Testis (tissue), 3 donors: ENCODE results near the gene SLC4A8. TPM values are rescaled to one million over a fixed set of nuclear protein-coding genes. Genes with fewer than 3 reads are reported as not detected.

Experiments
- DNase-seq: peaks from one replicate; pipeline ENCODE4 v3.0.0-alpha.2; 2019
- H3K27ac ChIP-seq, 2 donors: fragments of 200-600 bp; sonication (generic); one replicate each; pipeline ENCODE4 v1.5.1; 2019
- H3K27me3 ChIP-seq: fragments of 200-600 bp; sonication (generic); one replicate; pipeline ENCODE4 v1.5.1; 2019
- H3K36me3 ChIP-seq: fragments of 200-600 bp; sonication (generic); one replicate; pipeline ENCODE4 v1.5.1; 2017; ENCODE audit warnings: low read depth; ENCODE audit errors: missing control alignments
- H3K4me1 ChIP-seq: fragments of 200-600 bp; sonication (generic); one replicate; pipeline ENCODE4 v1.5.1; 2019
- H3K4me3 ChIP-seq, 2 donors: fragments of 200-600 bp; sonication (generic); one replicate each; pipeline ENCODE4 v1.5.1; 2017 to 2019
- H3K9me3 ChIP-seq: fragments of 200-600 bp; sonication (generic); one replicate; pipeline ENCODE4 v1.5.1; 2017
- POLR2A ChIP-seq: fragments of 450-650 bp; IDR thresholded peaks from one replicate; pipeline ENCODE4 v1.6.1; 2017; ENCODE audit warnings: antibody characterized with exemption, mild to moderate bottlenecking, moderate library complexity
- WGBS, 2 donors: methylation state at CpG; one replicate each; pipeline ENCODE4 v1.1.5; 2018; 5-methylcytosine and 5-hydroxymethylcytosine counted together
- intact Hi-C: fragments of 100-400 bp; cut with DNase I; formaldehyde crosslinking; loops from one replicate; pipeline ENCODE4 v1.15.1; 2023; ENCODE audit warnings: low total_unique reads
- polyA plus RNA-seq: library from polyadenylated mRNA; stranded (reverse); fragments of 350-450 nt; fragmentation: Illumina TruSeq; extraction: RNeasy Lipid Tissue Mini Kit (QIAGEN cat#74804); gene quantifications from one replicate; pipeline ENCODE4 v1.2.3, GENCODE V29; 2014; ENCODE audit warnings: low read depth, low replicate concordance; ENCODE audit not compliant: insufficient read depth
- total RNA-seq, 2 donors: library from RNA; depleted of rRNA; stranded (reverse); fragments of >200 nt; gene quantifications; one replicate each; pipeline ENCODE4 v1.2.3, GENCODE V29; 2016
- TF ChIP-seq, protein P1 (sequence below), 3 experiments: fragments of 450-650 bp in 2 of 3; fragments of 200-600 bp in 1 of 3; sonication (generic) in 1 of 3; IDR thresholded peaks; one replicate each; pipeline ENCODE4 v1.5.1; 2016 to 2019; ENCODE audit warnings: antibody characterized with exemption in 3 of 3, mild to moderate bottlenecking in 2 of 3, moderate library complexity in 1 of 3

SLC4A8 gene
- total and polyA plus RNA-seq, 3 donors from 2014 or later: 52.7 to 78.6 (median 63.7) TPM

DNA sequence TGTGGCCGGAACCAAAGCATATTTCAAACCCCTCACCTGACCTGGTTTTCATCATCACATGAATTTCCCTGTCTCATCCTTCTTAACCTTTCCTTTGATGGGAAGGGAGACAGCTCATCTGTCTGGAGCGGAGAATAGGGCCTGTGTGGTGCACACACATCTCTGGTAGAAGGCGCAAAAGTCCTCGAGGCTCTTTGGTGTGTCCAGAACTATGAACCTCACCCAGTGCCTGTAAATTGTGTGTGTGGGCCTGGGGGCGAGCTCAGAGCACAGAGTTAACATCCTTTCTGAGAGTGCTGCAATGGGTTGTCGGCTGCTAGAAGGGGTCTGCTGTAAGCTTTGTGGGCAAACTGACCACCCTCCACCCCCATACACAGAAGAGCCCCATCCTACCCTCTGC lies 34.2 kb upstream of the SLC4A8 start:
- Histone ChIP-seq H3K27ac (no peak overlapping the region), H3K4me1 (no peaks in the 10 kb centered on the region), H3K9me3 (no peaks in the 10 kb centered on the region), H3K36me3 (no peaks in the 10 kb centered on the region), H3K4me3 (no peak overlapping the region), H3K27me3 (no peaks in the 10 kb centered on the region)
- no peak for DNase-seq
- intact Hi-C loops: no loop called here
- 76 to 82% methylated on average over 4 to 6 of the region's 6 CpGs for WGBS, 2 donors
- no peak for TF ChIP-seq POLR2A
- TF ChIP-seq, protein P1, sequence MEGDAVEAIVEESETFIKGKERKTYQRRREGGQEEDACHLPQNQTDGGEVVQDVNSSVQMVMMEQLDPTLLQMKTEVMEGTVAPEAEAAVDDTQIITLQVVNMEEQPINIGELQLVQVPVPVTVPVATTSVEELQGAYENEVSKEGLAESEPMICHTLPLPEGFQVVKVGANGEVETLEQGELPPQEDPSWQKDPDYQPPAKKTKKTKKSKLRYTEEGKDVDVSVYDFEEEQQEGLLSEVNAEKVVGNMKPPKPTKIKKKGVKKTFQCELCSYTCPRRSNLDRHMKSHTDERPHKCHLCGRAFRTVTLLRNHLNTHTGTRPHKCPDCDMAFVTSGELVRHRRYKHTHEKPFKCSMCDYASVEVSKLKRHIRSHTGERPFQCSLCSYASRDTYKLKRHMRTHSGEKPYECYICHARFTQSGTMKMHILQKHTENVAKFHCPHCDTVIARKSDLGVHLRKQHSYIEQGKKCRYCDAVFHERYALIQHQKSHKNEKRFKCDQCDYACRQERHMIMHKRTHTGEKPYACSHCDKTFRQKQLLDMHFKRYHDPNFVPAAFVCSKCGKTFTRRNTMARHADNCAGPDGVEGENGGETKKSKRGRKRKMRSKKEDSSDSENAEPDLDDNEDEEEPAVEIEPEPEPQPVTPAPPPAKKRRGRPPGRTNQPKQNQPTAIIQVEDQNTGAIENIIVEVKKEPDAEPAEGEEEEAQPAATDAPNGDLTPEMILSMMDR (IDR thresholded peaks at IDR 0.05): no peak

- no peaks in the 10 kb centered on the region for H3K9me3 ChIP-seq
- H3K4me1 ChIP-seq: no peaks in the 10 kb centered on the region
- intact Hi-C loops: no loop called here
- TF ChIP-seq POLR2A: no peak
- TF ChIP-seq, protein P1 (IDR thresholded peaks at IDR 0.05): no peak
- peak overlapping the region in 1 of 2 donors; percentile 60 for H3K4me3 ChIP-seq
- DNase-seq: no peak
- 4 to 23% methylated on average over 4 to 8 of the region's 8 CpGs for WGBS, 2 donors
- H3K27ac ChIP-seq: no peak overlapping the region
- no peaks in the 10 kb centered on the region for H3K27me3 ChIP-seq
- H3K36me3 ChIP-seq: no peaks in the 10 kb centered on the region
Measured at GRCh38 chr12:51390891-51391282, 33.7 kb upstream of the SLC4A8 start.

- TF ChIP-seq POLR2A: no peak
- TF ChIP-seq, protein P1 (IDR thresholded peaks at IDR 0.05): no peak
- WGBS, 2 donors: 1 to 2% methylated on average over 27 to 60 of the region's 73 CpGs
- Histone ChIP-seq H3K4me1 (no peaks in the 10 kb centered on the region), H3K27me3 (no peaks in the 10 kb centered on the region), H3K36me3 (no peaks in the 10 kb centered on the region), H3K4me3 (peak within 1 kb of the TSS; percentile 51 to 60), H3K27ac (no peak within 1 kb of the TSS), H3K9me3 (no peaks in the 10 kb centered on the region)
- no peak for DNase-seq
- intact Hi-C loops: no loop called here
Measured at GRCh38 chr12:51391283-51392123, 33.1 kb upstream of the SLC4A8 start, which contains the start of gene GALNT6. GALNT6 (minus strand) TSS chr12:51391406; CDS start chr12:51379781, 11,625 bp downstream.

GRCh38 chr12:51392556-51393237 lies 31.9 kb upstream of the SLC4A8 start:
- H3K4me1 ChIP-seq: no peaks in the 10 kb centered on the region
- H3K9me3 ChIP-seq: no peaks in the 10 kb centered on the region
- H3K36me3 ChIP-seq: no peaks in the 10 kb centered on the region
- no peak overlapping the region for H3K4me3 ChIP-seq
- H3K27me3 ChIP-seq: no peaks in the 10 kb centered on the region
- TF ChIP-seq POLR2A: no peak
- TF ChIP-seq, protein P1 (IDR thresholded peaks at IDR 0.05): no peak
- intact Hi-C loops: no loop called here
- no peak overlapping the region for H3K27ac ChIP-seq
- DNase-seq: peak; percentile 27
- 39 to 41% methylated on average over 21 to 22 of the region's 22 CpGs for WGBS, 2 donors
